Measurements from ENCODE around the gene FAM135A.

FAM135A gene

DNA sequence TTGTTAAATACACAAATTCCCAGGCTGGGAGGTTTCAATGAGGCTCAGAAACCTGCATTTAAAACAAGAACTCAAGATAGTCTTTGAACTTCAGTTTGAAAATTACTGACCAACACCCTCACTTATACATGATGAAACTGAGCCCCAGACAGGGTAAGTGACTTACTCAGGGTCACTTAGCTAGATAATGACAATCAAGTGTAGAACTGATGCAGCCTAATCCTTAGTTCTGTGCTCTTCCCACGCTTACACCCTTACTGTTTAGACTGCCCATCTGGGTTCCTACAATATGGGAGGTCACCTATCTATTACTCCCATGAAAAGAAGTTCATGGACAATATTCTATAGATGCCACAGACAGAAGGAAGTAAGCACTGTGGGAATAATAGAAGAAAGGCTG, 24.5 kb upstream of the FAM135A start (continued):
- TF ChIP-seq, protein P1, sequence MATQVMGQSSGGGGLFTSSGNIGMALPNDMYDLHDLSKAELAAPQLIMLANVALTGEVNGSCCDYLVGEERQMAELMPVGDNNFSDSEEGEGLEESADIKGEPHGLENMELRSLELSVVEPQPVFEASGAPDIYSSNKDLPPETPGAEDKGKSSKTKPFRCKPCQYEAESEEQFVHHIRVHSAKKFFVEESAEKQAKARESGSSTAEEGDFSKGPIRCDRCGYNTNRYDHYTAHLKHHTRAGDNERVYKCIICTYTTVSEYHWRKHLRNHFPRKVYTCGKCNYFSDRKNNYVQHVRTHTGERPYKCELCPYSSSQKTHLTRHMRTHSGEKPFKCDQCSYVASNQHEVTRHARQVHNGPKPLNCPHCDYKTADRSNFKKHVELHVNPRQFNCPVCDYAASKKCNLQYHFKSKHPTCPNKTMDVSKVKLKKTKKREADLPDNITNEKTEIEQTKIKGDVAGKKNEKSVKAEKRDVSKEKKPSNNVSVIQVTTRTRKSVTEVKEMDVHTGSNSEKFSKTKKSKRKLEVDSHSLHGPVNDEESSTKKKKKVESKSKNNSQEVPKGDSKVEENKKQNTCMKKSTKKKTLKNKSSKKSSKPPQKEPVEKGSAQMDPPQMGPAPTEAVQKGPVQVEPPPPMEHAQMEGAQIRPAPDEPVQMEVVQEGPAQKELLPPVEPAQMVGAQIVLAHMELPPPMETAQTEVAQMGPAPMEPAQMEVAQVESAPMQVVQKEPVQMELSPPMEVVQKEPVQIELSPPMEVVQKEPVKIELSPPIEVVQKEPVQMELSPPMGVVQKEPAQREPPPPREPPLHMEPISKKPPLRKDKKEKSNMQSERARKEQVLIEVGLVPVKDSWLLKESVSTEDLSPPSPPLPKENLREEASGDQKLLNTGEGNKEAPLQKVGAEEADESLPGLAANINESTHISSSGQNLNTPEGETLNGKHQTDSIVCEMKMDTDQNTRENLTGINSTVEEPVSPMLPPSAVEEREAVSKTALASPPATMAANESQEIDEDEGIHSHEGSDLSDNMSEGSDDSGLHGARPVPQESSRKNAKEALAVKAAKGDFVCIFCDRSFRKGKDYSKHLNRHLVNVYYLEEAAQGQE (tag by site-specific recombination; IDR thresholded peaks at IDR 0.05), result no peak
- TF ChIP-seq ZNF112 (tag by site-specific recombination; IDR thresholded peaks at IDR 0.05) (no peak), ZNF621 (tag by site-specific recombination; IDR thresholded peaks at IDR 0.05) (no peak), ZNF184 (tag by site-specific recombination; IDR thresholded peaks at IDR 0.05) (no peak), ZNF121 (tag by site-specific recombination; IDR thresholded peaks at IDR 0.05) (no peak), KLF9 (tag by site-specific recombination; IDR thresholded peaks at IDR 0.05; ENCODE audit: low read depth) (no peak), ZNF701 (tag by site-specific recombination; IDR thresholded peaks at IDR 0.05) (no peak)
- TF ChIP-seq, protein P2, sequence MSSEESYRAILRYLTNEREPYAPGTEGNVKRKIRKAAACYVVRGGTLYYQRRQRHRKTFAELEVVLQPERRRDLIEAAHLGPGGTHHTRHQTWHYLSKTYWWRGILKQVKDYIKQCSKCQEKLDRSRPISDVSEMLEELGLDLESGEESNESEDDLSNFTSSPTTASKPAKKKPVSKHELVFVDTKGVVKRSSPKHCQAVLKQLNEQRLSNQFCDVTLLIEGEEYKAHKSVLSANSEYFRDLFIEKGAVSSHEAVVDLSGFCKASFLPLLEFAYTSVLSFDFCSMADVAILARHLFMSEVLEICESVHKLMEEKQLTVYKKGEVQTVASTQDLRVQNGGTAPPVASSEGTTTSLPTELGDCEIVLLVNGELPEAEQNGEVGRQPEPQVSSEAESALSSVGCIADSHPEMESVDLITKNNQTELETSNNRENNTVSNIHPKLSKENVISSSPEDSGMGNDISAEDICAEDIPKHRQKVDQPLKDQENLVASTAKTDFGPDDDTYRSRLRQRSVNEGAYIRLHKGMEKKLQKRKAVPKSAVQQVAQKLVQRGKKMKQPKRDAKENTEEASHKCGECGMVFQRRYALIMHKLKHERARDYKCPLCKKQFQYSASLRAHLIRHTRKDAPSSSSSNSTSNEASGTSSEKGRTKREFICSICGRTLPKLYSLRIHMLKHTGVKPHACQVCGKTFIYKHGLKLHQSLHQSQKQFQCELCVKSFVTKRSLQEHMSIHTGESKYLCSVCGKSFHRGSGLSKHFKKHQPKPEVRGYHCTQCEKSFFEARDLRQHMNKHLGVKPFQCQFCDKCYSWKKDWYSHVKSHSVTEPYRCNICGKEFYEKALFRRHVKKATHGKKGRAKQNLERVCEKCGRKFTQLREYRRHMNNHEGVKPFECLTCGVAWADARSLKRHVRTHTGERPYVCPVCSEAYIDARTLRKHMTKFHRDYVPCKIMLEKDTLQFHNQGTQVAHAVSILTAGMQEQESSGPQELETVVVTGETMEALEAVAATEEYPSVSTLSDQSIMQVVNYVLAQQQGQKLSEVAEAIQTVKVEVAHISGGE (tag by site-specific recombination; conservative IDR thresholded peaks at IDR 0.05; ENCODE audit: low read depth), result no peak
- TF ChIP-seq, protein P3, sequence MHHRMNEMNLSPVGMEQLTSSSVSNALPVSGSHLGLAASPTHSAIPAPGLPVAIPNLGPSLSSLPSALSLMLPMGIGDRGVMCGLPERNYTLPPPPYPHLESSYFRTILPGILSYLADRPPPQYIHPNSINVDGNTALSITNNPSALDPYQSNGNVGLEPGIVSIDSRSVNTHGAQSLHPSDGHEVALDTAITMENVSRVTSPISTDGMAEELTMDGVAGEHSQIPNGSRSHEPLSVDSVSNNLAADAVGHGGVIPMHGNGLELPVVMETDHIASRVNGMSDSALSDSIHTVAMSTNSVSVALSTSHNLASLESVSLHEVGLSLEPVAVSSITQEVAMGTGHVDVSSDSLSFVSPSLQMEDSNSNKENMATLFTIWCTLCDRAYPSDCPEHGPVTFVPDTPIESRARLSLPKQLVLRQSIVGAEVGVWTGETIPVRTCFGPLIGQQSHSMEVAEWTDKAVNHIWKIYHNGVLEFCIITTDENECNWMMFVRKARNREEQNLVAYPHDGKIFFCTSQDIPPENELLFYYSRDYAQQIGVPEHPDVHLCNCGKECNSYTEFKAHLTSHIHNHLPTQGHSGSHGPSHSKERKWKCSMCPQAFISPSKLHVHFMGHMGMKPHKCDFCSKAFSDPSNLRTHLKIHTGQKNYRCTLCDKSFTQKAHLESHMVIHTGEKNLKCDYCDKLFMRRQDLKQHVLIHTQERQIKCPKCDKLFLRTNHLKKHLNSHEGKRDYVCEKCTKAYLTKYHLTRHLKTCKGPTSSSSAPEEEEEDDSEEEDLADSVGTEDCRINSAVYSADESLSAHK (tag by site-specific recombination; IDR thresholded peaks at IDR 0.05), result no peak
- TF ChIP-seq, protein P4, sequence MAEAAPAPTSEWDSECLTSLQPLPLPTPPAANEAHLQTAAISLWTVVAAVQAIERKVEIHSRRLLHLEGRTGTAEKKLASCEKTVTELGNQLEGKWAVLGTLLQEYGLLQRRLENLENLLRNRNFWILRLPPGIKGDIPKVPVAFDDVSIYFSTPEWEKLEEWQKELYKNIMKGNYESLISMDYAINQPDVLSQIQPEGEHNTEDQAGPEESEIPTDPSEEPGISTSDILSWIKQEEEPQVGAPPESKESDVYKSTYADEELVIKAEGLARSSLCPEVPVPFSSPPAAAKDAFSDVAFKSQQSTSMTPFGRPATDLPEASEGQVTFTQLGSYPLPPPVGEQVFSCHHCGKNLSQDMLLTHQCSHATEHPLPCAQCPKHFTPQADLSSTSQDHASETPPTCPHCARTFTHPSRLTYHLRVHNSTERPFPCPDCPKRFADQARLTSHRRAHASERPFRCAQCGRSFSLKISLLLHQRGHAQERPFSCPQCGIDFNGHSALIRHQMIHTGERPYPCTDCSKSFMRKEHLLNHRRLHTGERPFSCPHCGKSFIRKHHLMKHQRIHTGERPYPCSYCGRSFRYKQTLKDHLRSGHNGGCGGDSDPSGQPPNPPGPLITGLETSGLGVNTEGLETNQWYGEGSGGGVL (tag by site-specific recombination; IDR thresholded peaks at IDR 0.05), result no peak

DNA sequence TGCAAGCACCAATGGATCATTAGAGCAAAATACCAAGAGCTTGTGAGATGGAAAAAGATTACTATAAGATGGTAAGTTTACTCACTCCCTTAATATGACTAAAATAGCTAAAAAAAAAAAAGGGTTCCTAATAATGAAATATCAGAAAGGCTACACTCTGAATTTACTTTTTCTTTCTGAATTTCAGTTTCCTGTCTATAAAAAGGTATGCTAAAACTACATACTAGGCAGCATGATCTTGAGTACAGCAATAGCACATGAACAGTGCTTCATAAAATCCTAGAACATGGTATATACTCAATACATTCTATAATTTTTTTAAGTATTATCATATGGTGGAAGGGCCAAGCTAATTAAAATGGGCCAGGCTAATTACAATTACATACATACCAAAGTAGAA, 24.0 kb upstream of the FAM135A start:
- POLR2A ChIA-PET, result interaction anchor here (2.8 kb wide), 1 partner anchor 24 kb away, joined by 10 read pairs; the partner anchor contains the start of gene FAM135A
- Histone ChIP-seq H3K27ac (ENCODE audit: extremely low read depth, low read depth, low read length) (no peak overlapping the region), H3K36me3 (ENCODE audit: control insufficient read depth in 2 of 2, insufficient read depth in 1 of 2, low read length in 2 of 2) (no peaks in the 10 kb centered on the region), H3K9me3 (ENCODE audit: control insufficient read depth, insufficient read depth, low read depth, low read length) (no peaks in the 10 kb centered on the region), H3K4me1 (ENCODE audit: control insufficient read depth, insufficient read depth, low read length) (no peaks in the 10 kb centered on the region; the same call in 1 of the 2 replicates), H3K4me3 (ENCODE audit: low read depth, low read length) (no peak overlapping the region)
- TF ChIP-seq ZNF391 (tag by site-specific recombination; IDR thresholded peaks at IDR 0.05; ENCODE audit: borderline replicate concordance, low read depth) (no peak), ZNF146 (tag by site-specific recombination; IDR thresholded peaks at IDR 0.05) (no peak), ZNF112 (tag by site-specific recombination; IDR thresholded peaks at IDR 0.05) (no peak)
- CTCF ChIA-PET, result interaction anchor here (0.6 to 5.4 kb wide), 7 partner anchors 12 to 170 kb away, joined by 3 to 36 read pairs (median 4); no protein-coding TSS in a partner anchor

Data from HEK293 (cell line).